BJ (cell line): ENCODE results near the gene HMGXB3. TPM values are rescaled to one million over a fixed set of nuclear protein-coding genes. Genes with fewer than 3 reads are reported as not detected.

Source experiments
- CTCF ChIA-PET: fragments of 350-600 bp; formaldehyde crosslinking; extraction: SDS; loops from one replicate; lab custom pipeline; 2021; ENCODE audit warnings: antibody characterized with exemption, inconsistent platforms; lab: Yijun Ruan, JAX
- POLR2A ChIA-PET: fragments of 300-600 bp; sonication (Branson Sonifier 250); formaldehyde crosslinking; extraction: SDS; loops from one replicate; lab custom pipeline; 2021; ENCODE audit warnings: antibody characterized with exemption; lab: Charles Lee
- DNase-seq: peaks from one replicate; pipeline ENCODE4 v3.0.0-alpha.2; 2011; ENCODE audit warnings: low read depth
- H3K27me3 ChIP-seq: 2 replicates; pipeline ENCODE4 v1.6.0; 2011; ENCODE audit warnings: low read length; ENCODE audit not compliant: control insufficient read depth, insufficient read depth
- H3K36me3 ChIP-seq: 2 replicates; pipeline ENCODE4 v1.5.1; 2011; ENCODE audit warnings: low read length; ENCODE audit not compliant: control insufficient read depth, insufficient read depth
- H3K4me3 ChIP-seq: 2 replicates; pipeline ENCODE4 v1.5.1; 2011; ENCODE audit warnings: low read depth, mild to moderate bottlenecking, control low read depth, low read length
- polyA plus RNA-seq: library from polyadenylated mRNA; depleted of rRNA; stranded (reverse); fragments of >200 nt; gene quantifications from 2 replicates; pipeline ENCODE4 v1.2.3, GENCODE V29; 2011
- TF ChIP-seq, protein P1 (sequence below): IDR thresholded peaks from 2 replicates; pipeline ENCODE4 v1.5.1; 2011; ENCODE audit warnings: low read depth, mild to moderate bottlenecking, control low read depth, inconsistent platforms, low read length, moderate library complexity; ENCODE audit not compliant: insufficient read depth

Gene HMGXB3
- polyA plus RNA-seq, 1 experiment = 39.0 TPM

DNA sequence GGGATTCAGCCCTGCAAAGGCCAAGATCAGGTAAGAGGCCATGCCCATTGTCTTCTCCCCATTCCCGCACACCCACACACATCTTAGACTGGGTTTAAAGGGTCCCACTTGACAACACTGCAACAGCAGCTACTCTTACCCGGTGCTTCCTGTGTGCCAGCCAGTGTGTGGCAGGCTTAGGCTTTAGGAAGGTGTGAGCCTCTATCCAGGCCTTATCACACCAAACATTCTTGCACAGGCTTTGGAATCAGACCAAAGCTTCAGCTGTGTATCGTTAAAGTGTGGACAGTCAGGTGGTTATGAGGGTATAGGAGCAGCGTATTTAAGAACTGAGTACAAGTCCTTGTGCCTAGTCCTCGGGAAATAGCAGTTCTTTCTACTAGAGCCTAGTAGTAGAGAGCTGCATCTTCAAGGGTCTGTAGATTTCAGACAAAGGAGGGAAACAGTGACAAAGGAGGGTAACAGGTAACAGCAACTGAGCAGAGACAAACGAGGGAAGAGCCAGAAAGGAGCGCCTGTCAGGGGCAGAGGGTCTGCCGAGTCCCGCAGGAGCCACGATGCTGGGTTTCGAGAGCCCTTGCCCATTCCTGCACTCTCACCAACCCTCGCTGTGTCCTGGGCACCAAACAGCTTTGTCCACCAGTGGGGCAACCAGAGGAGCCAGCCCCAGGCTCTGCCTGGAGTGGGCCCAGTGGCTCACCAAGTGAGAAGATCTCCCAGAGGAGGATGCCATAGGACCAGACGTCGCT is 55.0 kb downstream of the HMGXB3 start:
- POLR2A ChIA-PET = no interaction called here

DNA sequence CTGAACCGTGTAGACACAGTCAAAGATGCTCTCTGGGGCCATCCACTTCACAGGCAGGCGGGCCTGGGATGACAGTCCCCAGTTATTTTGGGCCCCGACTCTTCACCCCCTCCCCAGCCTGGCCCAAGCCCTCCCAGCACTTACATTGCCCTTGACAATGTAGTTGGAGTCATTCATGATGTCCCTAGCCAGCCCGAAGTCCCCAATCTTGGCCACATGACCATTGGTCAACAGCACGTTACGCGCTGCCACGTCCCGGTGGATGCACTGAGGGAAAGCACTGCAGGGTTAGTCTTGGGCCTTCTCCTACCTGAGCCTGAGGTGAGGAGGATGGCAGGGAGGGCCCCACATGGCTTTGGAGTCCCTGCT is 55.5 kb downstream of the HMGXB3 start:
- TF ChIP-seq, protein P1, sequence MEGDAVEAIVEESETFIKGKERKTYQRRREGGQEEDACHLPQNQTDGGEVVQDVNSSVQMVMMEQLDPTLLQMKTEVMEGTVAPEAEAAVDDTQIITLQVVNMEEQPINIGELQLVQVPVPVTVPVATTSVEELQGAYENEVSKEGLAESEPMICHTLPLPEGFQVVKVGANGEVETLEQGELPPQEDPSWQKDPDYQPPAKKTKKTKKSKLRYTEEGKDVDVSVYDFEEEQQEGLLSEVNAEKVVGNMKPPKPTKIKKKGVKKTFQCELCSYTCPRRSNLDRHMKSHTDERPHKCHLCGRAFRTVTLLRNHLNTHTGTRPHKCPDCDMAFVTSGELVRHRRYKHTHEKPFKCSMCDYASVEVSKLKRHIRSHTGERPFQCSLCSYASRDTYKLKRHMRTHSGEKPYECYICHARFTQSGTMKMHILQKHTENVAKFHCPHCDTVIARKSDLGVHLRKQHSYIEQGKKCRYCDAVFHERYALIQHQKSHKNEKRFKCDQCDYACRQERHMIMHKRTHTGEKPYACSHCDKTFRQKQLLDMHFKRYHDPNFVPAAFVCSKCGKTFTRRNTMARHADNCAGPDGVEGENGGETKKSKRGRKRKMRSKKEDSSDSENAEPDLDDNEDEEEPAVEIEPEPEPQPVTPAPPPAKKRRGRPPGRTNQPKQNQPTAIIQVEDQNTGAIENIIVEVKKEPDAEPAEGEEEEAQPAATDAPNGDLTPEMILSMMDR = no peak
- H3K36me3 ChIP-seq = peaks cover 17% of the 10 kb centered on the region
- DNase-seq = no peak
- H3K4me3 ChIP-seq = no peak overlapping the region
- ChIA-PET CTCF (no interaction called here), POLR2A (no interaction called here)
- H3K27me3 ChIP-seq = no peaks in the 10 kb centered on the region

More for the DNA sequence above, 55.0 kb downstream of the HMGXB3 start:
- peaks cover 20% of the 10 kb centered on the region for H3K36me3 ChIP-seq
- TF ChIP-seq, protein P1 = no peak
- DNase-seq = no peak
- no peak overlapping the region for H3K4me3 ChIP-seq
- no peaks in the 10 kb centered on the region for H3K27me3 ChIP-seq
- CTCF ChIA-PET = no interaction called here

DNA sequence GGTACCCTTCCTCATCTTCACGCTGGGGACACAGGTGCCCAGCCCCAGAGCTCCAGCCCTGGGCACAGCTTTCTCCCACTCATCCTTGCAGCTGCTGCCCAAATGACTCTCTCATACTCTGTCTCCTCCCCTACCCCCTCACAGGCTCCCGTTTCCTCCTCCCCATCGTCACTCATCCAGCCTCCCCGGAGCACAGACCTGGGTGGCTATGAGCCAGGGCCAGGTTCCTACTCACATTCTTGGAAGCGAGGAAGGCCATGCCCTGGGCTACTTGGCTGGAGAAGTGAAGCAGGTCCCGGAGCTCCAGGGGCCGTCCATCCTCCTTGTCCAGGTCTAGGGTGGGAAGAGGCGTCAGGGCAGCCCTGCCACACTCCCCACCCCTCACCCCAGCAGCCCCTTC is 56.5 kb downstream of the HMGXB3 start:
- TF ChIP-seq, protein P1 = no peak
- no peaks in the 10 kb centered on the region for H3K27me3 ChIP-seq
- no peak for DNase-seq
- ChIA-PET POLR2A (no interaction called here), CTCF (no interaction called here)
- H3K4me3 ChIP-seq = no peak overlapping the region
- peaks cover 9% of the 10 kb centered on the region for H3K36me3 ChIP-seq

DNA sequence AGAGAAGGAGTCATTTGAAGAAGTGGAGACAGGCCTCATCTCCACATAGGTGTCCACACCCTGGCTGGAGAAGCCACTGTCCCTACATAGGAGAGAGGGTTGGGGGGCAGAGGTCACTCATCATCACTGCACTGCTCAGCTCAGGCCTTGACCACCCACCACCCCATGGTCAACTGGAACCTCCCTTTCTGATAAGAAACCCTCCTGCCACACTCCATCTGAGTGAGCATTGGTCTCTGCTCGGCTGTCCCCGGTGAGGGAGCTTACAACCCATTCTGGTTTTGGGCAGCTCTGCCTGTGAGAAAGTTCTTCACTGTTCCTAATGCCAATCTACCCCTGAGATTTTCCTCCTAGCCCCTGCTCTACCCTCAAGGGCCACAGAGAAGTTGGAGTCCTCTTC is 57.0 kb downstream of the HMGXB3 start:
- ChIA-PET CTCF (interaction anchor here (1.4 kb wide), 1 partner anchor 8 kb away, joined by 4 read pairs; no protein-coding TSS in a partner anchor), POLR2A (no interaction called here)
- TF ChIP-seq, protein P1 = no peak
- H3K27me3 ChIP-seq = no peaks in the 10 kb centered on the region
- no peak for DNase-seq
- H3K4me3 ChIP-seq = no peak overlapping the region
- H3K36me3 ChIP-seq = peaks cover 6% of the 10 kb centered on the region

DNA sequence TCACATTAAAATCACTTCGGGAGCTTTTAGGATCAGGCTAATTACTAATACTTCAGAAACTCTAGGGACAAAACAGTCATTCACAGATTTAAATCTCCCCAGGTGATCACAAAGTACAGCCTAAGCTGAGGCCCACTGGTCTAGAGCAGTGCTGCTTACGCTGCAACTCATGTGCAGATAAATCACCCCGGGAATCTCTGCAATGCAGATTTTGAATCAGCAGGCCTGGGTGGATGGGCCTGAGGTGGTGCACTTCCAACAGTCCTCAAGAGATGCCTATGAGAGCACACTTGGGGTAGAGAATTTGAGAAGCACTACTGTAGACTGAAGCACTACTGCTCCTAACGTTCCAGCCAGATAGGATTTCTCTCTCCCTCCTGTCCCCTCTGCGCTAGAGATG is 57.5 kb downstream of the HMGXB3 start:
- H3K36me3 ChIP-seq = peaks cover 5% of the 10 kb centered on the region
- no peak for DNase-seq
- TF ChIP-seq, protein P1 = no peak
- no peaks in the 10 kb centered on the region for H3K27me3 ChIP-seq
- no peak overlapping the region for H3K4me3 ChIP-seq
- POLR2A ChIA-PET = interaction anchor here (0.6 kb wide), 1 partner anchor 192 kb away, joined by 8 read pairs; no protein-coding TSS in a partner anchor
- CTCF ChIA-PET = interaction anchor here (1.4 kb wide), 1 partner anchor 9 kb away, joined by 4 read pairs; no protein-coding TSS in a partner anchor
